DOHH2 (cell line): ENCODE measurements around the gene TXNIP.
A peak's percentile ranks its signal among the peaks of the same experiment; 100 is the strongest.

Experiments used
- H3F3A ChIP-seq: fragments of 200-600 bp; sonication (generic), shearing (Covaris generic); 2 replicates; pipeline ENCODE4 v1.6.0; 2016; ENCODE audit warnings: antibody characterized with exemption, mild to moderate bottlenecking; ENCODE audit not compliant: control insufficient read depth, insufficient read depth
- H3K27ac ChIP-seq: fragments of 200-600 bp; sonication (generic); 2 replicates; pipeline ENCODE4 v1.5.1; 2014; ENCODE audit warnings: low read depth, mild to moderate bottlenecking, low read length, moderate library complexity
- H3K27me3 ChIP-seq: fragments of 200-600 bp; sonication (generic); 2 replicates; pipeline ENCODE4 v1.6.1; 2014; ENCODE audit warnings: mild to moderate bottlenecking, low read length, mixed read lengths; ENCODE audit not compliant: control insufficient read depth
- H3K36me3 ChIP-seq: fragments of 200-600 bp; sonication (generic); 2 replicates; pipeline ENCODE4 v1.6.1; 2014; ENCODE audit warnings: mild to moderate bottlenecking, low read length, moderate library complexity, mixed read lengths; ENCODE audit not compliant: control insufficient read depth
- H3K4me1 ChIP-seq: fragments of 200-600 bp; sonication (generic); 2 replicates; pipeline ENCODE4 v1.6.1; 2014; ENCODE audit warnings: mild to moderate bottlenecking, low read length, mixed read lengths; ENCODE audit not compliant: control insufficient read depth
- H3K4me2 ChIP-seq: fragments of 200-600 bp; sonication (generic); 2 replicates; pipeline ENCODE4 v1.6.0; 2014; ENCODE audit warnings: mild to moderate bottlenecking, low read length, moderate library complexity
- H3K4me3 ChIP-seq: fragments of 200-600 bp; sonication (generic); 2 replicates; pipeline ENCODE4 v1.5.1; 2014; ENCODE audit warnings: mild to moderate bottlenecking, low read length, mixed read lengths
- H3K79me2 ChIP-seq: fragments of 200-600 bp; sonication (generic); 2 replicates; pipeline ENCODE4 v1.6.1; 2014; ENCODE audit warnings: mild to moderate bottlenecking, low read length, mixed read lengths; ENCODE audit not compliant: control insufficient read depth
- H3K9me2 ChIP-seq: fragments of 200-600 bp; sonication (generic); replicated peaks from 2 replicates; pipeline ENCODE4 v1.6.1; 2014; ENCODE audit warnings: mild to moderate bottlenecking, low read length, mixed read lengths; ENCODE audit not compliant: control insufficient read depth
- H3K9me3 ChIP-seq: fragments of 200-600 bp; sonication (generic); 2 replicates; pipeline ENCODE4 v1.6.1; 2014; ENCODE audit warnings: antibody characterized with exemption, low read length, mixed read lengths; ENCODE audit not compliant: control insufficient read depth, insufficient read depth
- H4K20me1 ChIP-seq: fragments of 200-600 bp; sonication (generic); 2 replicates; pipeline ENCODE4 v1.6.0; 2014; ENCODE audit warnings: low read depth, mild to moderate bottlenecking, antibody characterized with exemption, low read length, moderate library complexity; ENCODE audit not compliant: control insufficient read depth, insufficient read depth
- EZH2phosphoT487 ChIP-seq: fragments of 200-600 bp; sonication (generic); IDR thresholded peaks from 2 replicates; pipeline ENCODE4 v1.6.1; 2017; ENCODE audit warnings: borderline replicate concordance, mild to moderate bottlenecking, antibody characterized with exemption, low read length, moderate library complexity, mixed read lengths
- TF ChIP-seq, protein P1 (sequence below): fragments of 200-600 bp; sonication (generic); IDR thresholded peaks from one replicate; pipeline ENCODE4 v1.5.1; 2014; ENCODE audit warnings: antibody characterized with exemption, mild to moderate bottlenecking, low read depth, low read length; ENCODE audit not compliant: poor library complexity, severe bottlenecking

TXNIP gene

DNA sequence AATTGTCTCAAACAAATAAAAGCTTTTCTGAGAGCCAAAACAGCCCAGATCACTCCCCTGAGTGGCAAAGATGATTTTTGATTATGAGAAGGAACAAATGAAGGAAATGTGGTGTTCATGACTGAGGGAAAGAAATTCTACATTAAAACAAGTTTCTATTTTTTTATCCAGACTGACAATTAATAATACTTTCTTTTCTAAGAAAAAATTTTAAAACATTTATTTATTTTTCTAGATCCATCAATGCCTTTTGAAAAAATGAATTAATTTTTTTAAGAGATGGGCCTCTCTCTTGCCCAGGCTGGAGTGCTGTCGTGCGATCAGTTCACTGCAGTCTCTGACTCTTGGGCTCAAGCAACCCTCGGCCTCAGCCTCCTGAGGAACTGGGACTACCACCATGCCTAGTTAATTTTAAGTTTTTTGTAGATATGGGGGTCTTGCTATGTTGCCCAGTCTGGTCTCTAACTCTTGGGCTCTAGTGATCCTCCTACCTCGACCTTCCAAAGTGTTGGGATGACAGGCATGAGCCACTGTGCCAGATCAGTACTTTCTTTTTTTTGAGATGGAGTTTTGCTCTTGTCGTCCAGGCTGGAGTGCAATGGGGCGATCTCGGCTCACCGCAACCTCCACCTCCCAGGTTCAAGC, 11.2 kb upstream of the TXNIP start:
- Histone ChIP-seq H3K4me2 (peak overlapping the region; percentile 58), H3K4me1 (peaks cover 10% of the 10 kb centered on the region), H3K27ac (no peak overlapping the region), H3F3A (no peaks in the 10 kb centered on the region; the same call in 1 of the 2 replicates), H3K4me3 (no peak overlapping the region), H4K20me1 (no peaks in the 10 kb centered on the region), H3K79me2 (no peaks in the 10 kb centered on the region), H3K9me3 (no peaks in the 10 kb centered on the region), H3K36me3 (no peaks in the 10 kb centered on the region), H3K27me3 (no peaks in the 10 kb centered on the region), H3K9me2 (no peaks in the 10 kb centered on the region)
- TF ChIP-seq EZH2phosphoT487, result no peak
- TF ChIP-seq, protein P1, sequence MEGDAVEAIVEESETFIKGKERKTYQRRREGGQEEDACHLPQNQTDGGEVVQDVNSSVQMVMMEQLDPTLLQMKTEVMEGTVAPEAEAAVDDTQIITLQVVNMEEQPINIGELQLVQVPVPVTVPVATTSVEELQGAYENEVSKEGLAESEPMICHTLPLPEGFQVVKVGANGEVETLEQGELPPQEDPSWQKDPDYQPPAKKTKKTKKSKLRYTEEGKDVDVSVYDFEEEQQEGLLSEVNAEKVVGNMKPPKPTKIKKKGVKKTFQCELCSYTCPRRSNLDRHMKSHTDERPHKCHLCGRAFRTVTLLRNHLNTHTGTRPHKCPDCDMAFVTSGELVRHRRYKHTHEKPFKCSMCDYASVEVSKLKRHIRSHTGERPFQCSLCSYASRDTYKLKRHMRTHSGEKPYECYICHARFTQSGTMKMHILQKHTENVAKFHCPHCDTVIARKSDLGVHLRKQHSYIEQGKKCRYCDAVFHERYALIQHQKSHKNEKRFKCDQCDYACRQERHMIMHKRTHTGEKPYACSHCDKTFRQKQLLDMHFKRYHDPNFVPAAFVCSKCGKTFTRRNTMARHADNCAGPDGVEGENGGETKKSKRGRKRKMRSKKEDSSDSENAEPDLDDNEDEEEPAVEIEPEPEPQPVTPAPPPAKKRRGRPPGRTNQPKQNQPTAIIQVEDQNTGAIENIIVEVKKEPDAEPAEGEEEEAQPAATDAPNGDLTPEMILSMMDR, result no peak

DNA sequence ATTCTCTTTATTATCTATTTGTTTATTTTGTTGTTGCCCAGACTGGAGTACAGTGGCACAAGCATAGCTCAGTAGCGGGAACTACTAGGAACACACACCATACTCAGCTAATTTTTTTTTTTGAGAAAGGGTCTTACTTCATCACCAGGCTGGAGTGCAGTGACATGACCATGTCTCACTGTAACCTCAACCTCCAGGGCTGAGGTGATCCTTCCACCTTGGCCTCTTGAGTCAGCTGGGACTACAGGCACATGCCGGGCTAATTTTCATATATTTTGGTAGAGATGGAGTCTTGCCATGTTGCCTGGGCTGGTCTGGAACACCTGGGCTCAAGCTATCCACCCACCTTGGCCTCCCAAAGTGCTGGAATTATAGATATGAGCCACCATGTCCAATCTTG, 5.3 kb upstream of the TXNIP start:
- Histone ChIP-seq H3K4me3 (no peak overlapping the region), H3K27ac (no peak overlapping the region), H3K4me2 (no peak overlapping the region), H3F3A (peaks cover 13% of the 10 kb centered on the region), H3K9me3 (no peaks in the 10 kb centered on the region), H3K4me1 (peaks cover 39% of the 10 kb centered on the region), H3K9me2 (no peaks in the 10 kb centered on the region), H3K27me3 (no peaks in the 10 kb centered on the region), H3K36me3 (no peaks in the 10 kb centered on the region), H4K20me1 (no peaks in the 10 kb centered on the region), H3K79me2 (peaks cover 3% of the 10 kb centered on the region)
- TF ChIP-seq, protein P1, result no peak
- TF ChIP-seq EZH2phosphoT487, result no peak

DNA sequence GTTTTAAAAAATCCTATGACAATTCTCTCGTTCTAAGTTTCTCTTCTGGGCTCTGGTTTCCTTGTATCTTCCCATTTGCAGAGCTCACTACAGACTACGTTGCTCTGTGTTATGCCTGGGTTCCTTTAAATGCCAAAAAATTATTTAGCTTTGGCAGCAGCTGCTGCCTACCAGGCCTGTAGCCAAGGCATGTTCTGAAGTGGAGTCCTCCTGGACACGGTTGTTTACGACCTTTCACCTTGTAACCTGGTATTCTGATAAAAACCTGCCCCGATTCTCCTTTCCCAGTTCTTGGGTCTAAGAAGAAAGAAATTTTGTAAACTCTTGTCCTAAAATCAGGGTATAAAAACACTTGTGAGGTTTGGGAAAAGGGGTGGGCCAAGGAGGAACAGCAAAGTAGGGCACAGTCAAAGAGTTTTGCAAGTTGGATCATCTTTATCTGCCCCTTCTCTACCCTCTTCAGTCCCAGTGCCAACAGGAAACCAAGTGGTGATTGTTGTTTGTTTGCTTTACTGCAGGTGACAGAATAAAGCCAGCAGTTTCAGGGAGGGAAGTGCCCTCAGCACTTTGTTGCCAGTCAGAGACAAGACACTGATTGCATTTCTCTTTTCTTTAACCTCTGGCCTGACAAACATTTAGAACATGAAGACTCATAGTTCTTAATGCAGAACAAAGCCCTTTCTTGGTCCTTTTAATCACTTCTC, 3.1 kb upstream of the TXNIP start:
- H3K36me3 ChIP-seq, result peaks cover 18% of the 10 kb centered on the region
- peak overlapping the region; percentile 38 for H3K27ac ChIP-seq
- peak overlapping the region; percentile 40 for H3K4me2 ChIP-seq
- H3K4me3 ChIP-seq, result no peak overlapping the region
- no peak for TF ChIP-seq EZH2phosphoT487
- TF ChIP-seq, protein P1, result no peak
- peaks cover 42% of the 10 kb centered on the region for H3K4me1 ChIP-seq
- peaks cover 16% of the 10 kb centered on the region for H4K20me1 ChIP-seq
- H3K9me3 ChIP-seq, result no peaks in the 10 kb centered on the region
- peaks cover 24% of the 10 kb centered on the region for H3F3A ChIP-seq
- no peaks in the 10 kb centered on the region for H3K27me3 ChIP-seq
- H3K79me2 ChIP-seq, result peaks cover 23% of the 10 kb centered on the region
- H3K9me2 ChIP-seq, result no peaks in the 10 kb centered on the region
